SK-N-SH treated with all-trans-retinoic acid at 6 μM for 48 hours (cell line): Measurements from ENCODE around the gene AKAP14.
"Not testable (repeated sequence)": the region's sequence is repeated elsewhere in the genome, so short reads cannot be mapped to it uniquely, and the experiment has no call there.

ENCODE experiments used
- ATAC-seq: fragments of 200-7000 bp; cut with Tn5 transposase; 3 replicates; pipeline ENCODE4 v1.9.1; 2020; ENCODE audit warnings: mild to moderate bottlenecking, moderate library complexity
- BACH2 ChIP-seq: fragments of 250-450 bp; sonication (Bioruptor Pico); IDR thresholded peaks from 2 replicates; pipeline ENCODE4 v1.9.0; 2021; ENCODE audit warnings: mild to moderate bottlenecking, borderline replicate concordance
- GLIS3 ChIP-seq: fragments of 250-450 bp; sonication (Bioruptor Pico); IDR thresholded peaks from 2 replicates; pipeline ENCODE4 v1.5.0; 2020; ENCODE audit warnings: mild to moderate bottlenecking, moderate library complexity
- ISL1 ChIP-seq: fragments of 250-450 bp; sonication (Bioruptor Pico); IDR thresholded peaks from 2 replicates; pipeline ENCODE4 v2.1.2; 2022; ENCODE audit warnings: mild to moderate bottlenecking, moderate library complexity
- OSR1 ChIP-seq: fragments of 250-450 bp; sonication (Bioruptor Pico); IDR thresholded peaks from 2 replicates; pipeline ENCODE4 v1.8.0; 2022; ENCODE audit warnings: moderate library complexity, mild to moderate bottlenecking, inconsistent platforms
- PATZ1 ChIP-seq: fragments of 250-450 bp; sonication (Bioruptor Pico); IDR thresholded peaks from 2 replicates; pipeline ENCODE4 v1.8.0; 2020; ENCODE audit warnings: mild to moderate bottlenecking, moderate library complexity, borderline replicate concordance
- PPARA ChIP-seq: fragments of 250-450 bp; sonication (Bioruptor Pico); IDR thresholded peaks from 2 replicates; pipeline ENCODE4 v1.5.0; 2020; ENCODE audit warnings: mild to moderate bottlenecking, borderline replicate concordance
- SNAI2 ChIP-seq: fragments of 250-450 bp; sonication (Bioruptor Pico); IDR thresholded peaks from 2 replicates; pipeline ENCODE4 v1.5.0; 2020; ENCODE audit warnings: mild to moderate bottlenecking, moderate library complexity
- TCF4 ChIP-seq: fragments of 250-450 bp; sonication (Bioruptor Pico); IDR thresholded peaks from 2 replicates; pipeline ENCODE4 v1.8.0; 2021; ENCODE audit warnings: mild to moderate bottlenecking, moderate library complexity, borderline replicate concordance
- TOX ChIP-seq: fragments of 250-450 bp; sonication (Bioruptor Pico); IDR thresholded peaks from 2 replicates; pipeline ENCODE4 v1.8.0; 2021; ENCODE audit warnings: mild to moderate bottlenecking, moderate library complexity, borderline replicate concordance
- ZC3H10 ChIP-seq: fragments of 250-450 bp; sonication (Bioruptor Pico); IDR thresholded peaks from 2 replicates; pipeline ENCODE4 v1.5.1; 2021; ENCODE audit warnings: mild to moderate bottlenecking, moderate library complexity
- ZFP3 ChIP-seq: fragments of 250-450 bp; sonication (Bioruptor Pico); IDR thresholded peaks from 2 replicates; pipeline ENCODE4 v1.5.0; 2020; ENCODE audit warnings: mild to moderate bottlenecking, moderate library complexity
- ZFP30 ChIP-seq: fragments of 450-650 bp; formaldehyde crosslinking; IDR thresholded peaks from 2 replicates; pipeline ENCODE4 v1.5.0; 2022; ENCODE audit warnings: mild to moderate bottlenecking, moderate library complexity
- ZNF70 ChIP-seq: fragments of 450-650 bp; formaldehyde crosslinking; IDR thresholded peaks from 2 replicates; pipeline ENCODE4 v1.5.0; 2020; ENCODE audit warnings: mild to moderate bottlenecking, moderate library complexity
- ZNF8 ChIP-seq: fragments of 450-650 bp; formaldehyde crosslinking; IDR thresholded peaks from 2 replicates; pipeline ENCODE4 v1.5.0; 2020; ENCODE audit warnings: mild to moderate bottlenecking, moderate library complexity
- TF ChIP-seq, protein P1 (sequence below): fragments of 250-450 bp; sonication (Bioruptor Pico); IDR thresholded peaks from 2 replicates; pipeline ENCODE4 v1.5.1; 2020; ENCODE audit warnings: low read depth, mild to moderate bottlenecking, moderate library complexity
- TF ChIP-seq, protein P2 (sequence below): fragments of 250-450 bp; sonication (Bioruptor Pico); IDR thresholded peaks from 2 replicates; pipeline ENCODE4 v1.5.1; 2021; ENCODE audit warnings: mild to moderate bottlenecking, moderate library complexity
- TF ChIP-seq, protein P3 (sequence below): fragments of 250-450 bp; sonication (Bioruptor Pico); IDR thresholded peaks from 2 replicates; pipeline ENCODE4 v1.8.0; 2021; ENCODE audit warnings: low read depth, mild to moderate bottlenecking, moderate library complexity, borderline replicate concordance

Gene AKAP14

GRCh38 chrX:119887721-119888425 lies 7.8 kb upstream of the AKAP14 start:
- ATAC-seq = peak; percentile 93

DNA sequence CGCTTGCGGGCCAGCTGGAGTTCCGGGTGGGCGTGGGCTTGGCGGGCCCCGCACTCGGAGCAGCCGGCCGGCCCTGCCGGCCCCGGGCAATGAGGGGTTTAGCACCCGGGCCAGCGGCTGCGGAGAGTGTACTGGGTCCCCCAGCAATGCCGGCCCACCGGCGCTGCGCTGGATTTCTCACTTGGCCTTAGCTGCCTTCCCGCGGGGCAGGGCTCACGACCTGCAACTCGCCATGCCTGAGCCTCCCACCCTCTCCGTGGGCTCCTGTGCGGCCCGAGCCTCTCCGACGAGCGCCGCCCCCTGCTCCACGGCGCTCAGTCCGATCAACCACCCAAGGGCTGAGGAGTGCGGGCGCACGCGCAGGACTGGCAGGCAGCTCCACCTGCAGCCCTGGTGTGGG lies 5.1 kb upstream of the AKAP14 start:
- ATAC-seq = not testable (repeated sequence)

More at GRCh38 chrX:119887721-119888425, 7.8 kb upstream of the AKAP14 start:
- TF ChIP-seq BACH2 (CRISPR knock-in tag) (no peak), ZFP30 (CRISPR knock-in tag) (no peak), PPARA (no peak), OSR1 (no peak), ZNF70 (no peak), GLIS3 (CRISPR knock-in tag) (no peak), PATZ1 (CRISPR knock-in tag) (no peak), TOX (CRISPR knock-in tag) (no peak)
- TF ChIP-seq, protein P1, sequence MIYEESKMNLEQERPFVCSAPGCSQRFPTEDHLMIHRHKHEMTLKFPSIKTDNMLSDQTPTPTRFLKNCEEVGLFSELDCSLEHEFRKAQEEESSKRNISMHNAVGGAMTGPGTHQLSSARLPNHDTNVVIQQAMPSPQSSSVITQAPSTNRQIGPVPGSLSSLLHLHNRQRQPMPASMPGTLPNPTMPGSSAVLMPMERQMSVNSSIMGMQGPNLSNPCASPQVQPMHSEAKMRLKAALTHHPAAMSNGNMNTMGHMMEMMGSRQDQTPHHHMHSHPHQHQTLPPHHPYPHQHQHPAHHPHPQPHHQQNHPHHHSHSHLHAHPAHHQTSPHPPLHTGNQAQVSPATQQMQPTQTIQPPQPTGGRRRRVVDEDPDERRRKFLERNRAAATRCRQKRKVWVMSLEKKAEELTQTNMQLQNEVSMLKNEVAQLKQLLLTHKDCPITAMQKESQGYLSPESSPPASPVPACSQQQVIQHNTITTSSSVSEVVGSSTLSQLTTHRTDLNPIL (CRISPR knock-in tag) = no peak
- TF ChIP-seq, protein P2, sequence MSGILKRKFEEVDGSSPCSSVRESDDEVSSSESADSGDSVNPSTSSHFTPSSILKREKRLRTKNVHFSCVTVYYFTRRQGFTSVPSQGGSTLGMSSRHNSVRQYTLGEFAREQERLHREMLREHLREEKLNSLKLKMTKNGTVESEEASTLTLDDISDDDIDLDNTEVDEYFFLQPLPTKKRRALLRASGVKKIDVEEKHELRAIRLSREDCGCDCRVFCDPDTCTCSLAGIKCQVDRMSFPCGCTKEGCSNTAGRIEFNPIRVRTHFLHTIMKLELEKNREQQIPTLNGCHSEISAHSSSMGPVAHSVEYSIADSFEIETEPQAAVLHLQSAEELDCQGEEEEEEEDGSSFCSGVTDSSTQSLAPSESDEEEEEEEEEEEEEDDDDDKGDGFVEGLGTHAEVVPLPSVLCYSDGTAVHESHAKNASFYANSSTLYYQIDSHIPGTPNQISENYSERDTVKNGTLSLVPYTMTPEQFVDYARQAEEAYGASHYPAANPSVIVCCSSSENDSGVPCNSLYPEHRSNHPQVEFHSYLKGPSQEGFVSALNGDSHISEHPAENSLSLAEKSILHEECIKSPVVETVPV (CRISPR knock-in tag) = no peak

- not testable (repeated sequence) for ATAC-seq
Measured at GRCh38 chrX:119891961-119892692, 3.6 kb upstream of the AKAP14 start.

DNA sequence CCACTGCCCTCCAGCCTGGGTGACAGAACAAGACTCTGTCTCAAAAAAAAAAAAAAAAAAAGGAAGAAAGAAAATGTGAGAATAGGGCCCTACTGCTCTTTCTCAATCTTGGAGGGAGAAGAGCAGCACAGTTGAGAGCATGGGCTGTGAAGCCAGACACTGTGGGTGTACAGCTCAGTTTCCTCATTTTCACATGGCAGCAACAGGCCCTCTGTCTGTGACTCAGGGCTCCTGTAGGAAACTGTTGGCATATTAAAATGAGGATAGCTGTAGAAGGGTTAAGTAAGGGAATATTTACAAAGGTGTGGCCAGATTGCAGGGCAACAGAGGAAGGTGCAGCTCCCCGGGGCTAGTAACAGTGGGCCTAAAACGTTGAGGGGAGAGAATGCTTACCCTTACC lies 3.4 kb downstream of the AKAP14 start:
- TF ChIP-seq OSR1 = no peak
- no peak for TF ChIP-seq ZFP3 (CRISPR knock-in tag)
- TF ChIP-seq GLIS3 (CRISPR knock-in tag) = no peak
- TF ChIP-seq SNAI2 (CRISPR knock-in tag) = no peak
- TF ChIP-seq, protein P3, sequence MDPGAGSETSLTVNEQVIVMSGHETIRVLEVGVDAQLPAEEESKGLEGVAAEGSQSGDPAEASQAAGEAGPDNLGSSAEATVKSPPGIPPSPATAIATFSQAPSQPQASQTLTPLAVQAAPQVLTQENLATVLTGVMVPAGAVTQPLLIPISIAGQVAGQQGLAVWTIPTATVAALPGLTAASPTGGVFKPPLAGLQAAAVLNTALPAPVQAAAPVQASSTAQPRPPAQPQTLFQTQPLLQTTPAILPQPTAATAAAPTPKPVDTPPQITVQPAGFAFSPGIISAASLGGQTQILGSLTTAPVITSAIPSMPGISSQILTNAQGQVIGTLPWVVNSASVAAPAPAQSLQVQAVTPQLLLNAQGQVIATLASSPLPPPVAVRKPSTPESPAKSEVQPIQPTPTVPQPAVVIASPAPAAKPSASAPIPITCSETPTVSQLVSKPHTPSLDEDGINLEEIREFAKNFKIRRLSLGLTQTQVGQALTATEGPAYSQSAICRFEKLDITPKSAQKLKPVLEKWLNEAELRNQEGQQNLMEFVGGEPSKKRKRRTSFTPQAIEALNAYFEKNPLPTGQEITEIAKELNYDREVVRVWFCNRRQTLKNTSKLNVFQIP (CRISPR knock-in tag) = no peak
- TF ChIP-seq PATZ1 (CRISPR knock-in tag) = no peak
- TF ChIP-seq ZNF8 (CRISPR knock-in tag) = no peak
- TF ChIP-seq BACH2 (CRISPR knock-in tag) = no peak
- no peak for TF ChIP-seq ISL1 (CRISPR knock-in tag)
- TF ChIP-seq TCF4 (CRISPR knock-in tag) = no peak
- no peak for TF ChIP-seq ZNF70
- no peak for TF ChIP-seq PPARA

GRCh38 chrX:119900976-119901375 lies 5.3 kb downstream of the AKAP14 start:
- TF ChIP-seq TOX (CRISPR knock-in tag) (no peak), GLIS3 (CRISPR knock-in tag) (no peak), ISL1 (CRISPR knock-in tag) (no peak), ZC3H10 (CRISPR knock-in tag) (no peak)
- TF ChIP-seq, protein P3 (CRISPR knock-in tag) = no peak
- TF ChIP-seq, protein P2 (CRISPR knock-in tag) = no peak
- ATAC-seq = no peak

More for the DNA sequence above, 3.4 kb downstream of the AKAP14 start:
- ATAC-seq = no peak; the same call in 2 of the 3 replicates
